Stimulated activated CD4-positive, alpha-beta T cell treated with anti-CD3 and anti-CD28 coated beads, Interleukin-12 subunit alpha, Interleukin-12 subunit beta, amount 100 ng/mL, for 4 hours (primary cell): Measurements from ENCODE around the gene SLC1A2.

Experiments
- DNase-seq: peaks from one replicate; pipeline ENCODE4 v3.0.0-alpha.2; 2020

SLC1A2 gene

DNA sequence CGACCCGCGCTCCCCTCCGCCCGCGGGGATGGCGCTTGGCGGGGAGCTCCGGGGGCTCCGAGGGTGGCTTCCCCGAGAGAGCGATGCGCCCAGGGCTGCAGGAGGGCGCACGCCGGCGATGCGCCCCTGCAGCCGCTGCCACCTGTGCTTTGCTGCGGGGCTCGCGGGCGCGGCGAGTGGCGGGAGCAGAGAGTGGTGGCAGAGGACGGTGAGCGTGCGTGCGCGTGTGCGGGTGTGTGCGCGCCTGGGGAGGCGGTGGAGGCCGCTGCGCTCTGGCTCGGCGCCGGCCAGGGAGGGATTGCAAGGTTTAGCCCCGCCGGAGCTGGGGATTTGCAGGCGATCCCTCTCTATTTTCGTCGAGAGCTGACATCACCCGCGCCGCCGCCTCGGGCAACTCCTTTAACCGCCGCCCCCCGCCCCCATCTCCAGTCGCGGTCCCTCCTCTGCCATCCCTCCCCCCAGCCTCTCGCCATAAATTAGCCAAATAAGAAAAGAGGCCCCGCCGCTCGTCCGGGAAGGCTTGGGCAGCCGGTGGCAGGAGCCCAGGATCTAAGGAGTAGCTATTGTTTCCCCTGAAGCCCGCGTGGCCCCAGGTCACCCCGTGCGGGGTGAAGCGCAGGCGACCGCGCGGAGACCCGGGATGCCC lies at the start of gene SLC1A2:
Gene SLC1A2 (minus strand): TSS at position 375 of the 646 bp plus-strand sequence. CDS start 592 bp downstream, outside the sequence.
- no peak for DNase-seq

DNA sequence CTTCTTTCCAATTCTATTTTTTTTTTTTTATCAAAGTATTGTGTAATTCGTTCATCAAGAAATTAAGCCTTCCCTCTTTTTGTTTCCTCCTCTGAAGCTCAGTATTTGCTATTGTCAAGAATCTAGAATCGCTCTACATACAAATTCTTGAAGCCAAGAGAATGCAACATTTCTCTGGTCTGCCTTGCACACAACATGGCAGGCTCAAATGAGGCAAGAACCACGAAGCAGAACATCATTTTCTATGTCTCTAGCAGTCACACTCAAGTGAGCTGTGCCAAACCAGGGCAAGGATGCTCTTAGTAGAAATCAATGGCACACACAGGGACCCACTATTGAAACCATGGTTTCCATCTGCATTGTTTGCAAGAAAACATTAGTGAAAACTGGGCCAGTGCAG lies 46.7 kb upstream of the SLC1A2 start:
- no peak for DNase-seq

DNA sequence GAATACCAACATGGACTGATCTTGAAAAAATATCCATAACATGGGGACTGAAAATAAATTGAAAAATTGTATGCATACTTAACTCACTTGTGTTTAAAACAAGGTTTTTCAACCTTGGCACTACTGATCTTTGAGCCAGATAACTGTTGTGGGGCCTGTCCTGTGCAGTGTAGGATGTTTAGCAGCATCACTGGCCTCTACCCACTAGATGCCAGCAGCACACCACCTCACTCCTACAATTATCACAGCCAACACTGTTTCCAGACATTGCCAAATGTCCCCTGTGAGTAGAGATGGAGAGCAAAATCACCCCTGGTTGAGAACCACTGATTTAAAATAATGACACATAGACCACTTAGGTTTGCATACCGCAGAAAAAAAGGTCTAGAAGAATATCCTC lies 45.0 kb upstream of the SLC1A2 start:
- no peak for DNase-seq

DNA sequence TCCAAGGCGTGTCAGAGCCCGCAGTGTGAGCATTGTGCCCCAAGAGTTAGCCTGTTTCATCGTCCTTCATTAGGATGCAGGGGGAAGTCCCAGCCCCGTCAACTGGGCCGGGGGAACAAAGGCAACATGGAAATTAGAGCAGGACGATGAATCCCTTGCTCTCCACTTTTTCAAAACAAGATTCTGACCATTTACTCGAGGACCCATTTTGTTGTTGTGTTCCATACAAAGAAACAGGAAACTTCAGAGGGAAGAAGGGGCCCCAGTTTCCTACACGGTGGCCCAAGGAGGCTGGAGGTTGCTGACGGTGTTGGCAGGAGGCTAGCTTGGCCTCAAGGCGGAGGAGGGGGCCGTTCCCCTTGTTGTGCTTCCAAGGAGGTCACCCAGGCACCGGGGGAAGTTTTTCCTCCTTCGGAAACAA lies 44.0 kb upstream of the SLC1A2 start:
- DNase-seq = no peak

DNA sequence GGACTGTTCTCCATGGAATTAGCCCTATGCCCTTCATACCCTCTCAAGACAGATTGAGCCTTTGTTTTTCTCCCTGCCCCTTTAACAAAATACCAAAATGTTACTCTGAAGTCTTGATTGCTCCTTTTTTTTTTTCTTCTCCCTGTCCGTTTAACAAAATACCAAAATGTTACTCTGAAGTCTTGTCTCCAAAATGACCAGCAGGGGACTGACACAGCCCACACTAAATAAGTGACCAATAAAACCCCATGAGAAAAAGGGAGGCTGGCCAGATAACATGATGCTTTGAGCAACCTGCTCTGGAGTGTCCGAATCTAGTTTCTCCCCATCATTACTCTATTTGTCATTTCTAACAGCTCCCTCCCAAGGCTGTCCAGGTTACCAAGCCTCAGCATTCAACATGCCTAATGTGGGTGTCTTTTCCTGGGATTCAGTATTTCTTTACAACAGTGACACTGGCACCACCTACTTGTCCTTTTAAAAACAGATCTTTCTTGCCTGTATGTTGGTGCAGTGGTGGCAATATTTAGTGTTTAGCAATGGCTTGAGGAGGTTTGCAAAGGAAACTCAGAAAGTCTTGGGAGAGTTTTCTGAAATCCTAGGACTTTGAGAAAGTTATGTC lies 42.7 kb upstream of the SLC1A2 start:
- no peak for DNase-seq

DNA sequence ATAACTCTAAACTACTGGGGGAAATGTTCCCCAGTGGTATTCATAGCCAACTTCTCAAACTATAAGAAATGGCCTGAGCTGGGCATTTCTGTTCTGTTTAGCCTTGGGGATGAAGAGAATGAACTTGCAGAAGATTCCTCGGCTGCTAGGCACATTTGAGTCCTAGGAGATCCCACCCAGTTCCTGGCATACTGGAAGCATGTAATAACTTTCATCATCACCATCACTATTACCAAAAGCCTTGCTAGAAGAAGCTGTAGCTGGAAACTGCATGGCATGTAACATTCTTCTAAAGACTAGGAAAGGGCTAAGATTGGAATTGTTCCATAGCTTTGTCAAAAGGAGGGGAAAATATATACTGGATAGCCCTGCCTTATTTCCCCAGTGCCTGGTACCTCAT lies 40.1 kb upstream of the SLC1A2 start:
- DNase-seq = no peak

- DNase-seq = no peak
Observed at GRCh38 chr11:35458846-35459245, 39.5 kb upstream of the SLC1A2 start.

DNA sequence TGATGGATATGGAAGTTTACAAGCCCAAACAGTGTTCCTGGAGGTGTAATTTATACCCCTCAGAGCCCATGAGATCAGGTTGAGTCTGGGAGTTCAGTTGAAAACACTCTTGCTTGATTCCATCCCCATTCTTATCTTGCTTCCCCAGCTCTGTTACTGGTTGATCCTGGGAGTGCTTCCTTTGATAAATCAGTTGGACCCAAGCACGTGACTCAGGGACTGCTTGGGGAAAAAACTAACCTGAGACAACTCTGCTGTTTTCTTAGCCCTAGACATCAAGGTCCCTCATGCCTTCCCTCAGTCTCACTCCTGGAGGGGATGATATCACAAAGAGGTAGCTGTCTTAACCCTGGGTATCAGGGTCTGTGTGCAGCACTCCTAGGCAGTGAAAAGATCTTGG lies 35.0 kb upstream of the SLC1A2 start:
- no peak for DNase-seq

- DNase-seq = no peak
Observed at GRCh38 chr11:35436581-35437250, 17.4 kb upstream of the SLC1A2 start.

DNA sequence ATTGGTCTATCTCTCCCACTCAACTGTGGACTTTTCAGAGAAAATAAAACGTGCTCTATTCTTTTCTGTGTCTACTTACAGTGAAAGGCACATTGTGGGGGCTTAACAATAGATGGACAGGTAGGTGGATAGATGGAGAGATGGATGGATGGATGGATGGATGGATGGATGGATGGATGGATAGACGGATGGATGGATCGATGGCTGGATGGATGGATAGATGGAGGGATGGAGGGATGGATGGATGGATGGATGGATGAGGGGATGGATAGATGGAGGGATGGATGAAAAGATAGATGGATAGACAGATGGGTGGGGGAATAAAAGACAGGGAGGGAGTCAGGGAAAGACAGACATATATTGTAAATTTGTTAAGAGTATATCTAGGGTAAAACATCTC lies 14.2 kb upstream of the SLC1A2 start:
- DNase-seq = no peak

DNA sequence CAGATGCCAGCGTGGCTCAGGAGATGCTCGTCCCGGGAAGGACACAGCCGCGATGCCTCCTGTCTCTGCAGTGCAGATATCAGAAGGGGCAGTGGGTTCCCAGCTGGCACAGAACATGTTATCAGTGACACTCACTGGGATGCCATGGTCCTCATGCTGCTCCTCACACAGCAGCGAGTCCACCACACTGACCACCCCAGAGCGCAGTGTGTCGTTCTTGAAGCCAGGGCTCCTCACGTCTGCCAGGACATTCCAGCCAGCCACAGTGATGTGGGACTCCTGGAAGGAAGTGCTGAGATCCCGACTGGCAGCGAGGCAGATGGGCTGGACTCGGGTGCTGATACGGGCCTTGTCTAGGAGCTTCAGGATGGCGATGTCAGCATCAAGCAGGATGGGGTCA lies 13.1 kb upstream of the SLC1A2 start:
- no peak for DNase-seq

DNA sequence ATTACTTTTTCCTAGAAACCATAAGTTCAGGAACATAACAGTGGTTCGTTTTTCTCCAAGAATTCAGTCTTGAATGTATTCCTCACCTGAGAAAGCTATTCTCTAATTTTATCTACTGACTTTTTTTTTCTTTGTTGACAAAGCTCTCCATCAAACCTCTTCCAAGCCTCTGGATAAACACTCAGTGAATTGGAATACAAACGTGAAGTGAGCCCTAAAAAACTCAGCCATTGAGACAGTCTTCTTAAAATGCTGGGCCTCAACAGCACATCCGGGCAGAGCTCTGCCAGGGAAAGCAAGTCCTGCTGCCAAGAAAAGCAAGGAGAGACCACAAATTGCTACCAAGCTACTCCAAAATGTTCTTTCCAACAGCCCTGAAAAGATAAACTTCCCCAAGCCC lies 7.7 kb upstream of the SLC1A2 start:
- DNase-seq = no peak

- no peak for DNase-seq
Observed at GRCh38 chr11:35426351-35426750, 7.0 kb upstream of the SLC1A2 start.

DNA sequence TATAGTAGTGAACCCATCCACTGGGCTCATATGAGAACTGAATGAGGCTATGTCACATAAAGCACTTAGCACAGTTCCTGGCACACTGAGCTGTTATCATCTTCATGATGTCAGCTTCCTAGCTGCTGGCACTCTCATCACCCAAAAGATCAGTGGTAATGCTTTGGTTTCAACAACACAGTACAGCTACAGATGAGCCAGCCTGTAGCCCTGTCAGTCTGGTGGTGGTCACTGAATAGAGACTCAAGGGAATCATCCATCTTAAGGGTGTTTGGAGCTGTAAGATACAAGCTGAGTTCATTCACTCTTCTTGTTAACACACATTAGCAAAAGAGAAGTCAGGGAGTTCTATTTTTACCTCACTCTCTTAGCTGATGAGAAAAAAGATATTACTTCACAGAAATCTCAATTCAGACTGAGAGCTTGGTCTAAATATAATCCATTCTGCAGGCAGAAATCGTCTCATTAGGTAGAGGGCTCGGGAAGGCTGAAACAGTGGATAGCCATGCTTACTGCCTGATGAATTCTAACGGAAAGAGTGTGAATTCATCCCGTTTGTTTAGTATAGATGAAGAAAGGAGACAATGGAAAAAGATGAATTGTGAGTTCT lies 6.3 kb upstream of the SLC1A2 start:
- DNase-seq = no peak

DNA sequence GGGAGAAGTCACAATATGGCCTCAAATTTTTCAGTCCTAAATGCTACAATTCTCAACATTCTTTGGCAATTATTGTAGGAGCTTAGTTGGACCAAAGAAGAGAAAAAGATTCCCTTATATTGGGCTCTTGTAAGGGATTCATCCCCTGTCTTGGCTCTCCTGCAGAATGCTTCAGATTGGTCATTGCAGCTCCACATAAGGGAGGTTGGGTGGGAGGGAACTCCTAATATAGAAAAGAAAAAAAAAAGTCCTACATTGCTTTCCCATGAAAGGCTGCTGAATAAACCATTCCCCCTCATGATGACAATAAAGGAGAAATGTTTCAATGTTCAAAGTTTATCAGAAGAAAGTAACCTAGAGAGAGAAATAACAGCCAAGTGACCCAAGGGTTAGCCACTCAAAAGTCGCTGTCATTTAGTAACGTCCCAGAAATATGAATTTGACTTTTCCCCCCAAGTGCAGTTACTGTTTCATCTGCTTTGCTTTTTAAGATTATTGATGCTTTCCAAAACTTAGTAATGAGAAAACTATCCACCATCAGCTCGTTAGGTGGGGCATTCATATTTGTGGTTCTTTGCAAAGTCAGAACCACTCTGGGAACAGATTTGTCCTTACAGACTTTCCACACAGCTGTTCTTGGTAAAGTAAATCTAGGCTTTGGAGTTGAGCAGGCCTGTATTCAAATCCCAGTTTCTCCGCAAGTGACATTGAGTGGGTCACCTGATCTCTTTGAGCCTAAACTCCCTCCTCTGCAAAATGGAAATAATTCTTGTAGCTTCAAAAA lies 5.0 kb upstream of the SLC1A2 start:
- no peak for DNase-seq

- no peak for DNase-seq
Observed at GRCh38 chr11:35420371-35420770, 1.0 kb upstream of the SLC1A2 start.

DNA sequence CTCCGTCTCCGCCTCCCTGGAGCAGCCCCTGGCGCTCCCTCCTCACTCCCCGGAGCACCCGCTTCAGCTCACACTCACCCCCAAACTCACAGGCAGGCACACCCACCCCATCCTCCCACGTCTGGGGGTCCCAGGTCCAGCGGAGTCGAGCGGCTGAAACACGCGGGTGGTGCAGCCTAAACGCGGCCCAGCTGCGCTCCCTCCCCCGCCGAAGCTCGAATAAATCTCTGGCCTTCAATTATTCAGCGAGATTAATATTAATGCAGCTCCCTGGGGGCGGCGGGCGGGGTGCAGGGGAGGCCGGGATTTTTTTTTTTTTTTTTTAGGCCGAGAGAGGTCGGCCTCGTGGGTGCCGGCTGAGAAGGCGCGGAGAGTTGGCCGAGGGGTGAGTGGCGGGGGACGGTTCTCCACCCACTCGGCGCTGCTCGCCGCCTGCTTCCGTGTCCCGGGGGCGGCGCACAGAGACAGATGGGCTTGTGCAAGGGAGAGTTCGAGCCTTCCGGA lies 524 bp upstream of the SLC1A2 start:
- no peak for DNase-seq

DNA sequence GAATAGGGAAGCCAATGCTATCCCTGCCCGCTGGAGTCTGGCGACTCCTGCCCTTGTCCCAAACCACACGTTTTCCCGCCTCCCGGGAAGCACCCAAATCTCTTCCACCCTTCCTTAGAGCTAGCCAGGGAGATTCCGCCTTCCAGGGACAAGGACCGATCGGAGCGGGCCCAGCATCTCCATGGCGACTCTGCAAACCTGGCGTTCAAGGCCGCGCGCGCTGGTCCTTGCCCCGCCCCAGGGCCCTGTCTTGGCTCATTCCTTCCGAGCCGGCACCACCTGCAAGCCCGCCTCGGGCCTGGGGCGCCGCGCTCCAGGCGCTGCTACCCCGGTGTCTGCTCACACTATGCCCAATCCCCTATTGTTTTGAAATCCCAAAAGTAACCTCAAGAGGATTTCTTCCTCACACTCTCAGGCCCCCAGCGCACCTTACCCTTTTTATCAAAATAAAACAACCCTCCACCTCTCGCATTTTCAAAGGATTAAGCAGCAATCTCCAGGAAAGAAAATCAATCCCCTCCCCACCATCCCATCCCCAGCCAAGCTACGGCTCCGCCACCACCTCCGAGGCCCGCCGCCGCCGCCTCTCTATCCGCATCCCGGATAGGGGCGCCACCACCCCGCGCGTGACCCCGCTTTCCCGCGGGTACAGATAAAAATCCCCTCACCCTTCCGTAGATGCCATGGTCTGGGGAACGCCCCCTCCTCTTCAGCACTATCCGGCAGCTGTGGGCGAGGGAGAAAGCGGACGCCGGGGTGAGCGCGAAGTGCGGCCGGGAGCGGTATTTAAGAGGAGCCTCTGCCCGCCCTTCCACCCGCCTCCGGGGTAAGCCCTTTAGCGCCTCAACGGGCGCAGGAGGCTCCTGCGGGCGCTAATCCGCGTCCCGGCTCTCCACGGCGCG lies 825 bp downstream of the SLC1A2 start:
- no peak for DNase-seq

GRCh38 chr11:35415487-35415886 lies 3.9 kb downstream of the SLC1A2 start:
- no peak for DNase-seq

- DNase-seq = no peak
Observed at GRCh38 chr11:35414776-35415175, 4.6 kb downstream of the SLC1A2 start.

GRCh38 chr11:35414311-35414710 lies 5.0 kb downstream of the SLC1A2 start:
- DNase-seq = no peak

GRCh38 chr11:35413598-35413997 lies 5.8 kb downstream of the SLC1A2 start:
- DNase-seq = no peak
